Measurements from ENCODE around the gene DUSP19. TPM values are rescaled to one million over a fixed set of nuclear protein-coding genes. Genes with fewer than 3 reads are reported as not detected.

The DUSP19 gene
- total and polyA plus RNA-seq, 2 of the 8 experiments (the other 6 are each of a cell fraction or from before 2014, with no cell fraction given), result 0.73 to 2.3 TPM

DNA sequence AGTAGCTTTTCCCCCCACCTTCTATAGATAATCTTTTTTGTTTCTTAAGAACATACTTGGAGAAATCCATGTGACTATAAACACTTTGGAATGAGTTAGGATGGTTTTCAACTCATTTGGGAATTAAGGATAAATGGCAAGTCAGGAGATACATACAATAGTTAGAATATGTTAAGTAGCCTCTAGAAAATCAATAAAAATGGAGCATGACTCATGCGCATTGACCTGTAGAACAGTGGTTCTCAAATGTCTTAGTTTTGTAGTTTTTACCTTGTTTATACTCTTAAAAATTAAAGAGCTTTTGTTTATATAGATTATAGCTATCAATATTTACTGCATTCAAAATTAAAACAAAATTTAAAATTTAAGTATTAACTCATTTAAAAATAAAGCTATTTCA lies 70.4 kb downstream of the DUSP19 start:
- TF ChIP-seq SIN3A (conservative IDR thresholded peaks at IDR 0.05 in 1 of 2, IDR thresholded peaks at IDR 0.05 in 1 of 2; ENCODE audit: low read depth in 1 of 2, low read length in 2 of 2) (no peak), RNF2 (IDR thresholded peaks at IDR 0.05; ENCODE audit: borderline replicate concordance, low read depth, low read length, missing control alignments, poor library complexity, severe bottlenecking) (no peak), E2F6 (IDR thresholded peaks at IDR 0.05) (no peak), SRF (IDR thresholded peaks at IDR 0.05; ENCODE audit: low read depth, low read length) (no peak), CBX8 (IDR thresholded peaks at IDR 0.05; ENCODE audit: borderline replicate concordance, low read depth, low read length) (no peak), JUND (IDR thresholded peaks at IDR 0.05; ENCODE audit: low read length) (no peak), CEBPB (IDR thresholded peaks at IDR 0.05; ENCODE audit: low read depth, low read length) (no peak), MAFK (IDR thresholded peaks at IDR 0.05; ENCODE audit: low read depth, low read length) (no peak)
- FAIRE-seq, result no peak
- WGBS, 2 experiments (ENCODE audit: extremely low coverage in 1 of 2, insufficient coverage in 1 of 2, insufficient read length in 1 of 2, insufficient replicate concordance in 2 of 2, low coverage in 1 of 2, low lambda C conversion rate in 2 of 2, missing lambda C conversion rate in 1 of 2), result 96% methylated on average over 1 of the region's 1 CpG; no CpG with 5 or more reads in 1 of the 2 experiments

More for the DNA sequence above, 70.4 kb downstream of the DUSP19 start:
- no peak overlapping the region for H3K18ac ChIP-seq (ENCODE audit: extremely low read depth, low read length)
- H2AK5ac ChIP-seq (ENCODE audit: low read depth, low read length), result no peak overlapping the region
- no peak overlapping the region for H2BK15ac ChIP-seq (ENCODE audit: low read length)
- no peak for DNase-seq (ENCODE audit: low read depth in 1 of 2, low spot score in 2 of 2)
- no peak overlapping the region for H2BK12ac ChIP-seq (ENCODE audit: low read depth, low read length)
- no peak overlapping the region for H2AFZ ChIP-seq (ENCODE audit: low read length)
- H3K9me3 ChIP-seq (ENCODE audit: insufficient read depth in 2 of 2, low read depth in 1 of 2, low read length in 1 of 2), result peaks cover 8 to 9% of the 10 kb centered on the region in 2 experiments
- H3K23ac ChIP-seq (ENCODE audit: insufficient read length), result no peak overlapping the region
- no peak overlapping the region for H2BK5ac ChIP-seq (ENCODE audit: low read depth, low read length)
- no peak overlapping the region for H3K9ac ChIP-seq (replicated peaks in 1 of 4; ENCODE audit: extremely low read depth in 1 of 4, low read depth in 3 of 4, low read length in 3 of 4)
- peaks cover 0 to 55% (median 18%) of the 10 kb centered on the region in 4 experiments; a peak in 6 of 8 replicates for H3K36me3 ChIP-seq (ENCODE audit: control insufficient read depth in 2 of 4, insufficient read depth in 4 of 4, low read length in 3 of 4)
- H2BK120ac ChIP-seq (replicated peaks; ENCODE audit: low read depth, low read length), result no peak overlapping the region
- H3K56ac ChIP-seq (replicated peaks; ENCODE audit: insufficient read length, low read depth, low read length), result no peak overlapping the region
- no peak overlapping the region for H4K91ac ChIP-seq (replicated peaks; ENCODE audit: insufficient read length, low read length)
- no peaks in the 10 kb centered on the region; a peak in 1 of 7 replicates for H3K4me1 ChIP-seq (replicated peaks in 1 of 4; ENCODE audit: control insufficient read depth in 3 of 4, insufficient read depth in 4 of 4, low read length in 3 of 4)
- no peak overlapping the region for H3K27ac ChIP-seq (ENCODE audit: low read depth, low read length)
- no peak overlapping the region for H4K8ac ChIP-seq (ENCODE audit: extremely low read depth, insufficient read depth, low read length)
- no peak overlapping the region for H3K14ac ChIP-seq (ENCODE audit: insufficient read length)
- ChIA-PET CTCF (ENCODE audit: partially characterized antibody) (interaction anchor here (1.3 kb wide), 1 partner anchor 11 kb away, joined by 4 read pairs; no protein-coding TSS in a partner anchor), POLR2A (ENCODE audit: partially characterized antibody) (interaction anchor here (1.4 to 1.8 kb wide), 4 partner anchors 15 to 153 kb away, joined by 3 to 6 read pairs (median 6); no protein-coding TSS in a partner anchor)
- H4K20me1 ChIP-seq (replicated peaks in 1 of 2; ENCODE audit: control insufficient read depth in 1 of 2, insufficient read depth in 2 of 2, low read length in 2 of 2), result no peaks in the 10 kb centered on the region
- no peaks in the 10 kb centered on the region for H3K27me3 ChIP-seq (replicated peaks in 1 of 4; ENCODE audit: control insufficient read depth in 3 of 4, extremely low read depth in 1 of 4, insufficient read depth in 3 of 4, low read length in 3 of 4)
- H3K4me2 ChIP-seq (ENCODE audit: insufficient read depth in 1 of 2, low read depth in 2 of 2, low read length in 2 of 2), result no peak overlapping the region
- H2BK20ac ChIP-seq (ENCODE audit: low read length), result no peak overlapping the region
- no peak overlapping the region for H3K4me3 ChIP-seq (ENCODE audit: extremely low read depth in 1 of 4, insufficient read depth in 2 of 4, low read depth in 3 of 4, low read length in 4 of 4)
- H3K4ac ChIP-seq (replicated peaks; ENCODE audit: insufficient read length, low read depth, low read length), result no peak overlapping the region
- H4K5ac ChIP-seq (ENCODE audit: insufficient read length, low read depth, low read length), result no peak overlapping the region
- H3K23me2 ChIP-seq (ENCODE audit: low read depth, low read length), result no peaks in the 10 kb centered on the region
- no peaks in the 10 kb centered on the region; the same call in 1 of the 2 replicates for H3K79me1 ChIP-seq (ENCODE audit: low read depth, low read length)
- H3K79me2 ChIP-seq (ENCODE audit: control insufficient read depth in 1 of 2, insufficient read depth in 2 of 2, low read length in 2 of 2), result peaks cover 0 to 72% of the 10 kb centered on the region in 2 experiments; a peak in 2 of 4 replicates
